GM18909 (cell line): ENCODE measurements around the gene SYT12.

Experiments
- ATAC-seq: cut with Tn5 transposase; IDR thresholded peaks from one replicate; pipeline ENCODE4 v1.9.1; 2021; ENCODE audit warnings: mild to moderate bottlenecking; ENCODE audit not compliant: unreplicated experiment, poor library complexity

The SYT12 gene

DNA sequence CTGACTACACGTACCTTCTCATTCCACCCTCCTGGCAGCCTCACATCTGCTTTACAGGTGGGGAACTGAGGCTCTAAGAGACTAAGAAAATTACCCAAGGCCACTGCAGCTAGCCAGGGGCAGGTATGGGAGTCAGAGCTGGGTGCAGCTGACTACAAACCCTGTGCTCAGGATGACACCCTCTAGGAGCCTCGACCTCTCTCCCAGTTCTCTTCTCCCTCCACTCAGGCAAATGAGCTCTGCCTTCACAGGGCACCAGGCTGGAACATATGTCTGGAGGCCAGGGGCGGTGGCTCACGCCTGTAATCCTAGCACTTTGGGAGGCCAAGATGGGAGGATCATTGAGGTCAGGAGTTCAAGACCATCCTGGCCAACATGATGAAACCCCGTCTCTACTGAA, 4.0 kb downstream of the SYT12 start:
- ATAC-seq, result no peak

GRCh38 chr11:67027483-67027930, 4.6 kb downstream of the SYT12 start:
- no peak for ATAC-seq

DNA sequence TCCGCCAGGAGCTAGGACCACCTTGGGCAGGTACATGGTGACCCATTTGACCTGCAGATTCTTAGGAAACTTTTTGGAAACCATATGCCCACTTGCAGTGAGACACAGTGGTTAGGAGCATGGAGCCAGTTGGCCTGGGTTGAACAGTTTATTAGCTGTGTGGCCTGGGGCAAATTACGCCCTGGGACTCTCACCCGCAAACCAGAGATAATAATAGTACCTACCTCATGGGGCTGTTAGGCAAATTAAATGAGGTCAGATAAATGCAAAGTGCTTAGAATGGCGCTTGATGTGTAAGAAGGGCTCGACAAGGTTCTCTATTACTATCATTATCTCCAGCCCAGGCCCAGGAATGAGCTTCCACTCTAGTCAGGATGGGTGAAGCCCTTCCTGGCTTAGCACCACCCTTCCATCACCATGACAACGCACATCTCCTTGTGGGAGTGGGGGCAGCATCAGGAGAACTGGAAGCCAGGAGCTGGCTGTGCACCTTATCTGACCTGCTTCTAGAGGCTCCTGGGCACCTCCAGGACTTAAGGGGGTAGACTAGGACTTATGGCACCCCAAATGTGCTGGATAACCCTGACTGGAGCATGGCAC, 5.1 kb downstream of the SYT12 start:
- peak; percentile 59 for ATAC-seq

GRCh38 chr11:67029146-67029545, 6.2 kb downstream of the SYT12 start:
- no peak for ATAC-seq

- ATAC-seq, result no peak
These were observed 8.0 kb downstream of the SYT12 start for GRCh38 chr11:67030976-67031375.

DNA sequence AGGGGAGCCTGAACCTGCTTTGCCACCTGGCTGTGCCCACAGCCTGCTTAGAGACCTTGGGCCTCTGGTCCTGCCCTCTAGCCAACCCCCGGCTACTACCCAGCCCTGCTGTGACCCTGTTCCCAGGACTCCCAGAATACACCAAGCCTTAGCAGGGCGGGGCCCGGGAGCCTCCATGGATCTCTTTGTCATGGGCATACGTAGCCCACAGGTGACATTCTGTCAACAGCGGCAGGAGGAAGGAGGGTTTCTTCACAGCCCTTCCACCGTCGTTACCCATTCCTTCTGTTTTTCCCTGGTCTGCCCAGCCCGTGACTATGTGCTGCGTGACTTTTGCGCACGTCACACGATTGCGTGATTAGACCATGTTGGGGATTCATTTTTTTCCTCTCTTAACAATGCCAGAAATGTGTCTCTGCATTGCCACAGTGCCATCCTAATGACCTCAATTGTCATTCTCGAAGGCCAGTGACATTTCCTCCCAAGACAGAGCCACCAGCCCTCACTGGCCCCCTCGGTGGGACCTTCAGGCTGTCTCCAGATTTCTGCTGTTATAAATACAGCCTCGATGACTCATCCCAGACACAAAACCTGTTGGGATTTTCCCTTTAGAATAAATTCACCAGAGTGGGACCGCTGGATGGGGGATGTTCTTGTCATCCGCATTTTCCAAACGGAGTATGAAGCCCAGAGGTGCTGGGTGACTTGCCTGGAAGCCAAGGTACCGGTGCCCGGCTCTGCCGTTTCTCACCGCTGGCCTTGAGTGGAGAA, 9.0 kb downstream of the SYT12 start:
- no peak for ATAC-seq

GRCh38 chr11:67032830-67033551, 10.1 kb downstream of the SYT12 start:
- ATAC-seq, result no peak

- no peak for ATAC-seq
These were observed 10.8 kb downstream of the SYT12 start for GRCh38 chr11:67033661-67034166.

GRCh38 chr11:67034350-67034749, 11.4 kb downstream of the SYT12 start:
- ATAC-seq, result no peak

GRCh38 chr11:67040147-67040546, 17.2 kb downstream of the SYT12 start:
- ATAC-seq, result no peak

DNA sequence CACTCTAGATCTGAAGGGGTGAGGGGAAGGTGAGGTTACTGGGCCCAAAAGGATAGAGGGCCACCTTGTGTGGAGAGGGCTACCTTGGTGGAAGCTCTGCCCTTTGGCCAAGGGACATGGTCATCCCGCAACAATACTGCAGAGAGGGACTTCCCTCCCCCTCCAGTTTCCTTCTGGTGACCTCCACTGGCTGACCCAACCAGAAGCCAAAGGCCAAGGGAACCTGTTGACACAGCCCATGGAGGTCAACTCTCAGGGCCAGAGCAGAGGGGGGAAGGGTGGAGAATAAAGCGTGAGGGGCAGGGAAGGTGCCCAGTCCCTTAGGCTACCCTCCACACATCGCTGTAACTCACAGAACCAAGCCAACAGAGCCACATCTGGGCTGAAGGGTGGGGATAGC, 18.7 kb downstream of the SYT12 start:
- ATAC-seq, result no peak

DNA sequence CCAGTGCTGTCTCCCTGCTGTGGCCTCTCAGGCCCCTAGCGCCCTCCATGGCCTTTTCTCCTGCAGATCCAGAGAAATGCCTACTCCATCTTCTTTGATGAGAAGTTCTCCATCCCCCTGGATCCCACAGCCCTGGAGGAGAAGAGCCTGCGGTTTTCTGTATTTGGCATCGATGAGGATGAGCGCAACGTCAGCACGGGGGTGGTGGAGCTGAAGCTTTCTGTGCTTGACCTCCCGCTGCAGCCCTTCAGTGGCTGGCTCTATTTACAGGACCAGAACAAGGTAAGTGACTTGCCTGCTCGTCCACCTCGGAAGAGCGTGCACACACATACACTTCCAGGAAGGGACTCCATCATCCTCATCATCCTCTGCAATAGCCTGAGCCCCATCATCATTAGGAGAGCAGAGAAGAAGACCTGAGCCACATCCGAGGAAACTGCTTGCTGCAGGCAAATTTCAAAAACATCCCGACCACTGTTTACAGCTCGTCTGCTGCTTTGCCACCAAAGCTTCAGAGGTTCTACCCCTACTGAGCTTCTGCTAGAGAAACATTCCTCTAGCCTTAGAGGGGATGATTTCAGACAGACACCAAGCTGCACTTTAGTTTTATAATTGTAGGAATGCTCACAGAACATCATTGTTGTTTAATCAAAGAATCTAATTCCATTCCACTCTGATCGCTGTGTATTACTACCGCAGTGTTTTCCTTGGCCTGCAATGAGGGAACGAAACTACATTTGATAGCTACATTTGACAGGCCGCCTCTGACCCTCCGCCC, 20.8 kb downstream of the SYT12 start:
- ATAC-seq, result no peak

DNA sequence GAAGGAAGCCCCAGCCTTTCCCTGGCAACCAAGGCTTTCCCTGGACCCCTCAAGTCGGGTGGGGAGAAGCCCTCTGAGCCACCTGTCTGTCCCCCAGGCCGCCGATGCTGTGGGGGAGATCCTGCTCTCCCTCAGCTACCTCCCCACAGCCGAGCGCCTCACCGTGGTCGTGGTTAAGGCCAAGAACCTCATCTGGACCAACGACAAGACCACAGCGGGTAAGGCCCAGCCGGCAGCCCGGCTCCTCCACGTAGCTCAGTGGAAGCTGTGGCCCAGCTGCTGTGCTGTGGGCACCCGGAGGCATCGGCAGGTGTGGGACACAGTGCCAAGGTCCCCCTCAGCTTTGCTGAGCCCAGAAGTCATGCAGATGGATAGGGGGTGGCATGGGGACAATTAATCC, 21.6 kb downstream of the SYT12 start:
- ATAC-seq, result no peak

- ATAC-seq, result no peak
These were observed 22.4 kb downstream of the SYT12 start for GRCh38 chr11:67045314-67045713.

- ATAC-seq, result no peak
These were observed 25.7 kb downstream of the SYT12 start for GRCh38 chr11:67048515-67049130.

DNA sequence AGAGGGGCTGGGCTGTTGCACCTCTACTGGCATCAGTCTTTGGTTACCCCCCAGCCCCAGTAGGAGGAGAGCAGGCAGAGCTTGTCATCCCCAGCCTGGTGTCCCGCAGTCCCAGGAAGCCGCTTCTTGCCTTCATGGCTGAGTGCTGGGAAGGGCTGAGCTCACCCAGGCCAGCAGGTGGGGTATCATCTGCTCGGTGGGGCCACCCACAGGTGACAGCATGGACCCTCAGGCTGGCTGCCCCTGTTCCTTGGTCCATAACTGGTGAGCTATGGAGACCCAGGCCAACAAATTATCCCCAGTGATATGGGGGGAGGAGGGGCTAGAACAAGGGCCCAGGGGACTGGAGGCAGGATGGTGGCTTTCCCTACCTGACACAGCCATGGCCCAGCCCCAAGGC, 27.2 kb downstream of the SYT12 start:
- ATAC-seq, result no peak

DNA sequence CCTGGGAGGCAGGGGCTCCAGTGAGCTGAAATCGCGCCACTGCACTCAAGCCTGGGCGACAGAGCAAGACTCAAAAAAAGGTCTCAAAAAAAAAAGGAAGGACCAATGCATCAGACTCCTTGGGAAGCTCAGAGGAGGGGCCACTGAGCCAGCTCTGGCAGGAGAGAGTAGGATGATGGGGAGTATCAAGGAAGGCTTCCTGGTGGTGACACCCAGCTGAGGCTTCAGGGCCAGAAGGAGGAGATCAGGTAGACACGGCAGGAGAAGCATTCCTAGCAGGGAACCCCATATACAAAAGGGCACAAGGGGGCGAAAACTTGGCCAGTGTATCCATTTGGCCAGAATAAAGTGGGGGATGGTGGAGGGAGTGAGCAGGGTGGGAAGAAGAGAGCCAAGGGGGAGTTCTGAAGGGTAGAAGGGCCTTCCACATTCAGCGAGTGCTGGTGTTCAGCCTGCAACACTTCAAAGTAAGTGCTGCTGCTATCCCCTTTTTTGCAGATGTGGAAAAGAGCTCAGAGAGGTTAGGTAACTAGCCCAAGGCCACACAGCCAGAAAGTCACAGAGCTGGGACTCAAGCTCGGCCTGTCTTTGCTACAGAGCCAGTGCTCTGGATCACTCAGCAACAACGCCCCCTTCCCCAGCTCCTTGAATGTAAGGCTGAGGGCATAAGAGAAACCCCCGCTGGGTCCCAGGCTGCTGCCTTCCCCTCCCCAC, 28.4 kb downstream of the SYT12 start:
- no peak for ATAC-seq

- ATAC-seq, result no peak
These were observed 29.1 kb downstream of the SYT12 start for GRCh38 chr11:67051945-67052488.

- no peak for ATAC-seq
These were observed 30.0 kb downstream of the SYT12 start for GRCh38 chr11:67052891-67053290.
